Testis (tissue), 2 donors: ENCODE data around the gene TMEM141.

Experiments
- POLR2A ChIP-seq: fragments of 450-650 bp; IDR thresholded peaks from one replicate; pipeline ENCODE4 v1.6.1; 2017; ENCODE audit warnings: antibody characterized with exemption, mild to moderate bottlenecking, moderate library complexity
- TF ChIP-seq, protein P1 (sequence below), 3 experiments: fragments of 450-650 bp in 2 of 3; fragments of 200-600 bp in 1 of 3; sonication (generic) in 1 of 3; IDR thresholded peaks; one replicate each; pipeline ENCODE4 v1.5.1; 2016 to 2019; ENCODE audit warnings: antibody characterized with exemption in 3 of 3, mild to moderate bottlenecking in 2 of 3, moderate library complexity in 1 of 3

DNA sequence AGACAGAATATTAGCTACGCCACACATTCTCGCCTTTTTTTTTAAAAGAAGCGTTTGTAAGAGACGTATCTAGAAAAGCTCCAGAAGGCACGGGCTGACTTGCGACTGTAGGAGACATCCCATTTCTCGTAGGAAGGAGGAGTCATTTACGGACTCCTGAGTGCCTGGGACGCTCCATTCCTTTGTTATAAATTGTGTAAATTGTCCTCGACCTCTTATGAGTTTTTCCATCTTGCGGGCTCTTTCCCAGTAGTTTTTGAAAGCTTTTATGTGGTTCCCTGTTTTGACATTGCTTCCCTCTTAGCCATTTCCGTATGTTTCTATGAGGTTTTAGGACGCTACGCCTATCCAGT, 17.6 kb downstream of the TMEM141 start:
- TF ChIP-seq, protein P1, sequence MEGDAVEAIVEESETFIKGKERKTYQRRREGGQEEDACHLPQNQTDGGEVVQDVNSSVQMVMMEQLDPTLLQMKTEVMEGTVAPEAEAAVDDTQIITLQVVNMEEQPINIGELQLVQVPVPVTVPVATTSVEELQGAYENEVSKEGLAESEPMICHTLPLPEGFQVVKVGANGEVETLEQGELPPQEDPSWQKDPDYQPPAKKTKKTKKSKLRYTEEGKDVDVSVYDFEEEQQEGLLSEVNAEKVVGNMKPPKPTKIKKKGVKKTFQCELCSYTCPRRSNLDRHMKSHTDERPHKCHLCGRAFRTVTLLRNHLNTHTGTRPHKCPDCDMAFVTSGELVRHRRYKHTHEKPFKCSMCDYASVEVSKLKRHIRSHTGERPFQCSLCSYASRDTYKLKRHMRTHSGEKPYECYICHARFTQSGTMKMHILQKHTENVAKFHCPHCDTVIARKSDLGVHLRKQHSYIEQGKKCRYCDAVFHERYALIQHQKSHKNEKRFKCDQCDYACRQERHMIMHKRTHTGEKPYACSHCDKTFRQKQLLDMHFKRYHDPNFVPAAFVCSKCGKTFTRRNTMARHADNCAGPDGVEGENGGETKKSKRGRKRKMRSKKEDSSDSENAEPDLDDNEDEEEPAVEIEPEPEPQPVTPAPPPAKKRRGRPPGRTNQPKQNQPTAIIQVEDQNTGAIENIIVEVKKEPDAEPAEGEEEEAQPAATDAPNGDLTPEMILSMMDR (IDR thresholded peaks at IDR 0.05), result no peak
- TF ChIP-seq POLR2A, result no peak
